ENCODE data around the gene ARHGAP8. TPM values are rescaled to one million over a fixed set of nuclear protein-coding genes. Genes with fewer than 3 reads are reported as not detected.

Gene ARHGAP8
- total and polyA plus RNA-seq, 2 of the 13 experiments (the other 11 are each of a cell fraction or from before 2014, with no cell fraction given): 0.07 TPM; not detected in 1

GRCh38 chr22:44876921-44877320 is 124.5 kb downstream of the ARHGAP8 start:
- H3K27ac ChIP-seq (ENCODE audit: extremely low read length, insufficient read depth, low read length): no peak overlapping the region
- TF ChIP-seq PHF8 (CRISPR knock-in tag; IDR thresholded peaks at IDR 0.05) (no peak), ZBTB49 (CRISPR knock-in tag; IDR thresholded peaks at IDR 0.05; ENCODE audit: borderline replicate concordance) (no peak), CBX1 (IDR thresholded peaks at IDR 0.05; ENCODE audit: low read depth) (no peak), HBP1 (CRISPR knock-in tag; IDR thresholded peaks at IDR 0.05; ENCODE audit: low read depth) (no peak), THAP11 (CRISPR knock-in tag; IDR thresholded peaks at IDR 0.05) (no peak), RFX1 (IDR thresholded peaks at IDR 0.05) (no peak), SNAPC5 (CRISPR knock-in tag; IDR thresholded peaks at IDR 0.05; ENCODE audit: borderline replicate concordance) (no peak), KLF6 (CRISPR knock-in tag; IDR thresholded peaks at IDR 0.05) (no peak), ZNF350 (CRISPR knock-in tag; IDR thresholded peaks at IDR 0.05; ENCODE audit: borderline replicate concordance, low read depth) (no peak), ZSCAN30 (CRISPR knock-in tag; IDR thresholded peaks at IDR 0.05) (no peak), SMAD1 (CRISPR knock-in tag; IDR thresholded peaks at IDR 0.05; ENCODE audit: borderline replicate concordance, low read depth) (no peak), ZNF883 (CRISPR knock-in tag; IDR thresholded peaks at IDR 0.05; ENCODE audit: not compliant biosample characterization) (no peak), RBM22 (optimal IDR thresholded peaks at IDR 0.05; ENCODE audit: low read length) (no peak), NCOA5 (CRISPR knock-in tag; IDR thresholded peaks at IDR 0.05) (no peak), ZNF616 (CRISPR knock-in tag; IDR thresholded peaks at IDR 0.05; ENCODE audit: low read depth) (no peak)
- H3K9ac ChIP-seq (ENCODE audit: insufficient read depth, low read depth, low read length): no peak overlapping the region
- in situ Hi-C loops (cut with HindIII; ENCODE audit: extremely low pct_ligation_motif_present, low pct_unique_long_range_greater_than_20kb) (no loop called here), intact Hi-C loops (cut with micrococcal nuclease; ENCODE audit: unreplicated experiment) (no loop called here)
- H3K9me3 ChIP-seq (ENCODE audit: low read length): peaks cover 8% of the 10 kb centered on the region; the same call in 1 of the 2 replicates
- H2AFZ ChIP-seq (ENCODE audit: low read length): no peak overlapping the region
- H3K4me3 ChIP-seq (replicated peaks in 1 of 3; ENCODE audit: insufficient read depth in 1 of 3, low read depth in 2 of 3, low read length in 3 of 3): no peak overlapping the region
- no peak overlapping the region for H3K4me2 ChIP-seq (ENCODE audit: low read depth, low read length)
- H3K36me3 ChIP-seq (replicated peaks in 1 of 2; ENCODE audit: control insufficient read depth in 1 of 2, insufficient read depth in 2 of 2, low read length in 2 of 2): no peaks in the 10 kb centered on the region
- peaks cover 5 to 21% of the 10 kb centered on the region in 2 experiments; a peak in 3 of 5 replicates for H3K27me3 ChIP-seq (ENCODE audit: control insufficient read depth in 1 of 2, insufficient read depth in 2 of 2, low read length in 2 of 2)
- H3K4me1 ChIP-seq (ENCODE audit: insufficient read depth, low read length): no peaks in the 10 kb centered on the region
- POLR2A ChIA-PET: no interaction called here
- WGBS (ENCODE audit: low lambda C conversion rate): 0% methylated on average over 1 of the region's 4 CpGs
- no peaks in the 10 kb centered on the region for H4K20me1 ChIP-seq (ENCODE audit: insufficient read depth, low read length)
- ATAC-seq: no peak
- CTCF ChIA-PET (ENCODE audit: low intra/inter-chr PET ratio, low total read pairs): no interaction called here
- FAIRE-seq: no peak
- BruUV-seq (replicated peaks): no TSS peak
- no peaks in the 10 kb centered on the region for H3K79me2 ChIP-seq (ENCODE audit: insufficient read depth, low read length)
- DNase-seq (ENCODE audit: low spot score): no peak
